ENCODE measurements around the gene SLC12A7. TPM values are rescaled to one million over a fixed set of nuclear protein-coding genes. Genes with fewer than 3 reads are reported as not detected.

SLC12A7 gene
- total RNA-seq, 2 experiments from 2014 or later = 102 to 120 TPM

GRCh38 chr5:1039706-1040260 lies 72.1 kb downstream of the SLC12A7 start:
- Mint-ChIP-seq H3K36me3 (ENCODE audit: low read depth) (no peaks in the 10 kb centered on the region), H3K4me1 (peaks cover 2% of the 10 kb centered on the region), H3K27me3 (no peaks in the 10 kb centered on the region), H3K4me3 (no peak overlapping the region), H3K9me3 (peaks cover 43% of the 10 kb centered on the region), H3K27ac (no peak overlapping the region)
- ChIA-PET POLR2A (no interaction called here), CTCF (no interaction called here)
- no peak for DNase-seq

- H3K4me3 Mint-ChIP-seq = no peak overlapping the region
- peaks cover 2% of the 10 kb centered on the region for H3K4me1 Mint-ChIP-seq
- POLR2A ChIA-PET = no interaction called here
- H3K27ac Mint-ChIP-seq = no peak overlapping the region
- H3K27me3 Mint-ChIP-seq = no peaks in the 10 kb centered on the region
- no peaks in the 10 kb centered on the region for H3K36me3 Mint-ChIP-seq (ENCODE audit: low read depth)
- CTCF ChIA-PET = no interaction called here
- H3K9me3 Mint-ChIP-seq = peaks cover 37% of the 10 kb centered on the region
- DNase-seq = no peak
These were observed 72.7 kb downstream of the SLC12A7 start for GRCh38 chr5:1039210-1039548.

GRCh38 chr5:1038417-1039209 lies 73.2 kb downstream of the SLC12A7 start:
- Mint-ChIP-seq H3K27me3 (no peaks in the 10 kb centered on the region), H3K4me3 (no peak overlapping the region), H3K9me3 (peaks cover 32% of the 10 kb centered on the region), H3K36me3 (ENCODE audit: low read depth) (no peaks in the 10 kb centered on the region), H3K4me1 (peaks cover 2% of the 10 kb centered on the region), H3K27ac (no peak overlapping the region)
- no peak for DNase-seq
- CTCF ChIA-PET = no interaction called here
- POLR2A ChIA-PET = no interaction called here

GRCh38 chr5:1037671-1038416 lies 74.0 kb downstream of the SLC12A7 start:
- Mint-ChIP-seq H3K4me3 (no peak overlapping the region), H3K9me3 (peaks cover 26% of the 10 kb centered on the region), H3K27me3 (no peaks in the 10 kb centered on the region), H3K4me1 (peaks cover 2% of the 10 kb centered on the region), H3K27ac (no peak overlapping the region), H3K36me3 (ENCODE audit: low read depth) (no peaks in the 10 kb centered on the region)
- ChIA-PET CTCF (no interaction called here), POLR2A (no interaction called here)
- no peak for DNase-seq

- POLR2A ChIA-PET = no interaction called here
- Mint-ChIP-seq H3K36me3 (ENCODE audit: low read depth) (no peaks in the 10 kb centered on the region), H3K27me3 (no peaks in the 10 kb centered on the region), H3K4me3 (no peak overlapping the region), H3K27ac (no peak overlapping the region), H3K9me3 (peaks cover 21% of the 10 kb centered on the region), H3K4me1 (peaks cover 2% of the 10 kb centered on the region)
- CTCF ChIA-PET = no interaction called here
- DNase-seq = no peak
These were observed 74.7 kb downstream of the SLC12A7 start for GRCh38 chr5:1037123-1037670.

GRCh38 chr5:1036504-1037122 lies 75.2 kb downstream of the SLC12A7 start:
- peaks cover 16% of the 10 kb centered on the region for H3K9me3 Mint-ChIP-seq
- CTCF ChIA-PET = no interaction called here
- H3K36me3 Mint-ChIP-seq (ENCODE audit: low read depth) = no peaks in the 10 kb centered on the region
- no peaks in the 10 kb centered on the region for H3K27me3 Mint-ChIP-seq
- H3K27ac Mint-ChIP-seq = no peak overlapping the region
- peaks cover 2% of the 10 kb centered on the region for H3K4me1 Mint-ChIP-seq
- H3K4me3 Mint-ChIP-seq = no peak overlapping the region
- DNase-seq = no peak
- POLR2A ChIA-PET = no interaction called here

- POLR2A ChIA-PET = no interaction called here
- peaks cover 7% of the 10 kb centered on the region for H3K9me3 Mint-ChIP-seq
These were observed 76.2 kb downstream of the SLC12A7 start for GRCh38 chr5:1035421-1036405.

GRCh38 chr5:1034986-1035385 lies 76.9 kb downstream of the SLC12A7 start:
- ChIA-PET POLR2A (no interaction called here), CTCF (no interaction called here)
- no peak overlapping the region for H3K27ac Mint-ChIP-seq
- H3K4me1 Mint-ChIP-seq = peaks cover 2% of the 10 kb centered on the region
- H3K36me3 Mint-ChIP-seq (ENCODE audit: low read depth) = no peaks in the 10 kb centered on the region
- no peak overlapping the region for H3K4me3 Mint-ChIP-seq
- DNase-seq = no peak
- peaks cover 3% of the 10 kb centered on the region for H3K9me3 Mint-ChIP-seq
- H3K27me3 Mint-ChIP-seq = no peaks in the 10 kb centered on the region

More at GRCh38 chr5:1035421-1036405, 76.2 kb downstream of the SLC12A7 start:
- Mint-ChIP-seq H3K4me3 (no peak overlapping the region), H3K36me3 (ENCODE audit: low read depth) (no peaks in the 10 kb centered on the region), H3K27me3 (no peaks in the 10 kb centered on the region), H3K27ac (no peak overlapping the region), H3K4me1 (peaks cover 2% of the 10 kb centered on the region)
- no peak for DNase-seq
- CTCF ChIA-PET = no interaction called here

- Mint-ChIP-seq H3K27ac (no peak overlapping the region), H3K27me3 (no peaks in the 10 kb centered on the region), H3K9me3 (no peaks in the 10 kb centered on the region), H3K4me3 (no peak overlapping the region), H3K36me3 (ENCODE audit: low read depth) (no peaks in the 10 kb centered on the region), H3K4me1 (peaks cover 2% of the 10 kb centered on the region)
- DNase-seq = no peak
- POLR2A ChIA-PET = no interaction called here
- CTCF ChIA-PET = no interaction called here
These were observed 77.4 kb downstream of the SLC12A7 start for GRCh38 chr5:1034421-1034905.

GRCh38 chr5:1033606-1034420 lies 78.0 kb downstream of the SLC12A7 start:
- Mint-ChIP-seq H3K4me3 (no peak overlapping the region), H3K27ac (no peak overlapping the region), H3K4me1 (peaks cover 2% of the 10 kb centered on the region), H3K9me3 (no peaks in the 10 kb centered on the region), H3K36me3 (ENCODE audit: low read depth) (no peaks in the 10 kb centered on the region), H3K27me3 (no peaks in the 10 kb centered on the region)
- ChIA-PET CTCF (no interaction called here), POLR2A (no interaction called here)
- DNase-seq = no peak

GRCh38 chr5:1033178-1033577 lies 78.7 kb downstream of the SLC12A7 start:
- Mint-ChIP-seq H3K27ac (no peak overlapping the region), H3K4me3 (no peak overlapping the region), H3K27me3 (no peaks in the 10 kb centered on the region), H3K36me3 (ENCODE audit: low read depth) (no peaks in the 10 kb centered on the region), H3K4me1 (peaks cover 2% of the 10 kb centered on the region), H3K9me3 (no peaks in the 10 kb centered on the region)
- CTCF ChIA-PET = no interaction called here
- POLR2A ChIA-PET = no interaction called here
- no peak for DNase-seq
